ENCODE measurements around the gene LRATD1. TPM values are rescaled to one million over a fixed set of nuclear protein-coding genes. Genes with fewer than 3 reads are reported as not detected.

LRATD1 gene
- total and polyA plus RNA-seq, 10 of the 15 experiments (the other 5 are each of a cell fraction or from before 2014, with no cell fraction given), result 0.02 TPM; not detected in 9

GRCh38 chr2:14675489-14675888, 43.0 kb downstream of the LRATD1 start:
- H3K4me2 ChIP-seq (ENCODE audit: control insufficient read depth, insufficient read depth), result no peak overlapping the region
- no peak for DNase-seq (ENCODE audit: low read depth, low spot score)
- intact Hi-C loops (cut with micrococcal nuclease; ENCODE audit: unreplicated experiment), result no loop called here
- no peak for TF ChIP-seq MTA3 (IDR thresholded peaks at IDR 0.05; ENCODE audit: borderline replicate concordance, low read length)
- no peak for TF ChIP-seq CUX1 (IDR thresholded peaks at IDR 0.05; ENCODE audit: insufficient replicate concordance, low read depth, low read length)
- no peak for TF ChIP-seq IRF4 (IDR thresholded peaks at IDR 0.05; ENCODE audit: low read depth, low read length)
- no peak for TF ChIP-seq TARDBP (IDR thresholded peaks at IDR 0.05; ENCODE audit: borderline replicate concordance)
- TF ChIP-seq SUZ12 (IDR thresholded peaks at IDR 0.05; ENCODE audit: unreplicated experiment), result no peak
- no peak for TF ChIP-seq FOXM1 (IDR thresholded peaks at IDR 0.05; ENCODE audit: low read depth, low read length)
- no peak for TF ChIP-seq WRNIP1 (IDR thresholded peaks at IDR 0.05; ENCODE audit: borderline replicate concordance, low read depth, low read length)
- TF ChIP-seq ZBTB40 (IDR thresholded peaks at IDR 0.05; ENCODE audit: borderline replicate concordance), result no peak
- TF ChIP-seq CHD4 (IDR thresholded peaks at IDR 0.05), result no peak
- TF ChIP-seq HDAC2 (IDR thresholded peaks at IDR 0.05), result no peak
- TF ChIP-seq SREBF1 (IDR thresholded peaks at IDR 0.05; ENCODE audit: low read length), result no peak
- no peak overlapping the region for H3K4me3 ChIP-seq
- no peaks in the 10 kb centered on the region for H3K36me3 ChIP-seq (ENCODE audit: control insufficient read depth in 2 of 2, insufficient read depth in 2 of 2, low read length in 1 of 2)
- RAD21 ChIA-PET (ENCODE audit: unreplicated experiment), result no interaction called here
- H4K20me1 ChIP-seq (ENCODE audit: control insufficient read depth, insufficient read depth), result no peaks in the 10 kb centered on the region
- CTCF ChIA-PET, result interaction anchor here (0.6 kb wide), 1 partner anchor 136 kb away, joined by 3 read pairs; no protein-coding TSS in a partner anchor
- FAIRE-seq, result no peak
- H3K27me3 ChIP-seq (replicated peaks in 1 of 2; ENCODE audit: control insufficient read depth in 2 of 2, insufficient read depth in 2 of 2, low read length in 1 of 2), result no peaks in the 10 kb centered on the region
- POLR2A ChIA-PET, result no interaction called here
- no peaks in the 10 kb centered on the region for H3K4me1 ChIP-seq (ENCODE audit: control insufficient read depth, insufficient read depth, low read length)
- H2AFZ ChIP-seq (ENCODE audit: control insufficient read depth, low read depth, low read length), result no peak overlapping the region
- SMC1A ChIA-PET (ENCODE audit: uncharacterized antibody, unreplicated experiment), result no interaction called here
- ATAC-seq, result no peak
- no peaks in the 10 kb centered on the region for H3K9me3 ChIP-seq (replicated peaks; ENCODE audit: control insufficient read depth, insufficient read depth, low read length)
- in situ Hi-C loops (cut with MboI), result no loop called here
- no peak overlapping the region for H3K27ac ChIP-seq (ENCODE audit: control insufficient read depth, insufficient read depth)
- BruUV-seq (replicated peaks), result no TSS peak
- H3K79me2 ChIP-seq (ENCODE audit: control insufficient read depth, insufficient read depth, low read length), result no peaks in the 10 kb centered on the region
- H3K9ac ChIP-seq (ENCODE audit: control insufficient read depth, insufficient read depth, low read length), result no peak overlapping the region
- WGBS (ENCODE audit: insufficient coverage, insufficient replicate concordance, low lambda C conversion rate, missing lambda C conversion rate), result 0% methylated on average over 1 of the region's 1 CpG
